B cell (primary cell): ENCODE data around the gene CLEC7A. TPM values are rescaled to one million over a fixed set of nuclear protein-coding genes. Genes with fewer than 3 reads are reported as not detected.

Source experiments
- ATAC-seq: fragments of 200-7000 bp; cut with Tn5 transposase; one replicate; pipeline ENCODE4 v1.10.0; 2021; ENCODE audit warnings: low read depth, mild to moderate bottlenecking, moderate number of reproducible peaks, moderate library complexity
- CTCF ChIA-PET: fragments of 350-600 bp; sonication (Branson Sonifier 250); formaldehyde crosslinking; loops from one replicate; lab custom pipeline; 2021; ENCODE audit warnings: antibody characterized with exemption, inconsistent platforms; lab: Charles Lee
- POLR2A ChIA-PET: fragments of 350-600 bp; sonication (Branson Sonifier 250); formaldehyde crosslinking; loops from one replicate; lab custom pipeline; 2021; ENCODE audit warnings: antibody characterized with exemption; lab: Charles Lee
- DNase-seq: peaks from one replicate; pipeline ENCODE4 v3.0.0; 2013
- H2AFZ ChIP-seq: 2 replicates; pipeline ENCODE4 v1.6.1; 2012; ENCODE audit warnings: mild to moderate bottlenecking, low read depth, low read length; ENCODE audit not compliant: insufficient read depth, poor library complexity, severe bottlenecking
- H3K27ac ChIP-seq, 2 donors: 1 replicate in 1 of 2; 2 replicates in 1 of 2; pipeline ENCODE4 v1.5.1; 2012 to 2013; ENCODE audit warnings: low read length in 2 of 2, mild to moderate bottlenecking in 2 of 2, moderate library complexity in 1 of 2
- H3K27me3 ChIP-seq, 4 experiments: fragments of 200-600 bp in 1 of 4; sonication (generic) in 1 of 4; replicated peaks in 1 of 4; 1 replicate in 2 of 4; 2 replicates in 2 of 4; pipeline versions ENCODE4 v1.6.1 to v1.7.0; 2013 to 2016; ENCODE audit warnings: low read length in 3 of 4, mild to moderate bottlenecking in 2 of 4, mixed read lengths in 1 of 4, moderate library complexity in 1 of 4; ENCODE audit not compliant: insufficient read depth in 4 of 4, control insufficient read depth in 3 of 4; ENCODE audit errors: control extremely low read depth in 1 of 4
- H3K36me3 ChIP-seq, 2 experiments: replicated peaks in 1 of 2; 1 replicate in 1 of 2; 2 replicates in 1 of 2; pipeline versions ENCODE4 v1.6.1 to v1.7.1; 2013; ENCODE audit warnings: low read length in 1 of 2; ENCODE audit not compliant: insufficient read depth in 2 of 2, control insufficient read depth in 1 of 2; ENCODE audit errors: control extremely low read depth in 1 of 2, extremely low read depth in 1 of 2
- H3K4me1 ChIP-seq, 2 donors: fragments of 200-600 bp in 1 of 2; sonication (generic) in 1 of 2; 1 replicate in 1 of 2; 2 replicates in 1 of 2; pipeline versions ENCODE4 v1.5.1 to v1.6.1; 2013 to 2017; ENCODE audit warnings: low read length in 2 of 2; ENCODE audit not compliant: control insufficient read depth in 2 of 2, insufficient read depth in 2 of 2
- H3K4me2 ChIP-seq: replicated peaks from 2 replicates; pipeline ENCODE3; 2012; ENCODE audit warnings: mild to moderate bottlenecking, low read depth, low read length; ENCODE audit not compliant: poor library complexity, severe bottlenecking
- H3K4me3 ChIP-seq, 5 experiments: fragments of 200-600 bp in 1 of 5; sonication (generic) in 1 of 5; 1 replicate in 3 of 5; 2 replicates in 2 of 5; pipeline versions ENCODE4 v1.5.1 to v1.7.0; 2011 to 2016; ENCODE audit warnings: low read length in 4 of 5, mild to moderate bottlenecking in 4 of 5, low read depth in 2 of 5, control low read depth in 1 of 5, moderate library complexity in 1 of 5; ENCODE audit not compliant: insufficient read depth in 1 of 5; ENCODE audit errors: control extremely low read depth in 1 of 5, extremely low read depth in 1 of 5
- H3K79me2 ChIP-seq: fragments of 200-600 bp; sonication (generic); one replicate; pipeline ENCODE4 v1.6.0; 2016; ENCODE audit warnings: low read length; ENCODE audit not compliant: control insufficient read depth, insufficient read depth
- H3K9ac ChIP-seq: fragments of 200-600 bp; sonication (generic); 2 replicates; pipeline ENCODE4 v1.6.1; 2017; ENCODE audit warnings: mild to moderate bottlenecking, low read length, moderate library complexity
- H3K9me3 ChIP-seq, 3 donors: one replicate each; pipeline versions ENCODE4 v1.6.1 to v1.7.1; 2013; ENCODE audit warnings: low read length in 2 of 3; ENCODE audit not compliant: control insufficient read depth in 2 of 3, insufficient read depth in 1 of 3; ENCODE audit errors: control extremely low read depth in 1 of 3
- H4K20me1 ChIP-seq: 2 replicates; pipeline ENCODE4 v1.6.0; 2012; ENCODE audit warnings: mild to moderate bottlenecking, low read length; ENCODE audit not compliant: insufficient read depth, control insufficient read depth, poor library complexity, severe bottlenecking
- H3K27ac Mint-ChIP-seq: one replicate; pipeline ENCODE4 v1.8.0; 2021; ENCODE audit warnings: mixed read lengths
- H3K27me3 Mint-ChIP-seq: one replicate; pipeline ENCODE4 v1.8.0; 2021; ENCODE audit warnings: mixed read lengths
- H3K4me1 Mint-ChIP-seq: one replicate; pipeline ENCODE4 v1.8.0; 2021; ENCODE audit warnings: mixed read lengths
- H3K4me3 Mint-ChIP-seq: one replicate; pipeline ENCODE4 v1.8.0; 2021; ENCODE audit warnings: mixed read lengths
- H3K9me3 Mint-ChIP-seq: one replicate; pipeline ENCODE4 v1.8.0; 2022; ENCODE audit warnings: mixed read lengths; ENCODE audit not compliant: insufficient read depth
- CTCF ChIP-seq: fragments of 200-600 bp; IDR thresholded peaks from one replicate; pipeline ENCODE4 v1.8.0; 2022; ENCODE audit warnings: antibody characterized with exemption, mild to moderate bottlenecking
- EZH2 ChIP-seq: IDR thresholded peaks from 2 replicates; pipeline ENCODE4 v1.6.1; 2012; ENCODE audit warnings: borderline replicate concordance, low read depth, mild to moderate bottlenecking, moderate library complexity, low read length; ENCODE audit not compliant: insufficient read depth, poor library complexity, severe bottlenecking
- WGBS: methylation state at CpG from one replicate; pipeline ENCODE4 v1.1.5; 2013; ENCODE audit warnings: missing lambda C conversion rate; ENCODE audit not compliant: insufficient coverage; 5-methylcytosine and 5-hydroxymethylcytosine counted together
- intact Hi-C: fragments of 100-400 bp; cut with micrococcal nuclease; formaldehyde crosslinking; loops from one replicate; pipeline ENCODE4 v1.10.0; 2022
- polyA plus RNA-seq: library from polyadenylated mRNA; depleted of rRNA; stranded (reverse); fragments of >200 nt; gene quantifications from 2 replicates; pipeline ENCODE4 v1.2.3, GENCODE V29; 2012
- total RNA-seq, 2 donors: library from RNA; stranded (reverse); fragments of 120-200 nt in 1 of 2; gene quantifications; 1 replicate in 1 of 2; 2 replicates in 1 of 2; pipeline versions ENCODE4 v1.2.3 to v1.2.4, GENCODE V29; 2013 to 2022

CLEC7A gene
- total and polyA plus RNA-seq, 2 donors (not counting 1 experiment from before 2014, with no cell fraction given): 0.67 to 2.4 TPM

- peak; percentile 77 for DNase-seq
- peak overlapping the region; percentile 69 for H3K9ac ChIP-seq
- H3K9me3 ChIP-seq: peaks cover 0 to 11% (median 0%) of the 10 kb centered on the region in 3 donors
- no peaks in the 10 kb centered on the region for H3K79me2 ChIP-seq
- H3K36me3 ChIP-seq: no peaks in the 10 kb centered on the region
- POLR2A ChIA-PET: no interaction called here
- H3K4me1 ChIP-seq: peaks cover 12 to 14% of the 10 kb centered on the region in 2 donors
- H3K4me2 ChIP-seq: peak overlapping the region; percentile 90
- Mint-ChIP-seq H3K27me3 (peaks cover 31% of the 10 kb centered on the region), H3K9me3 (no peaks in the 10 kb centered on the region), H3K27ac (no peak overlapping the region), H3K4me1 (peaks cover 17% of the 10 kb centered on the region), H3K4me3 (peak overlapping the region; percentile 92)
- intact Hi-C loops: loop anchor here (1.0 to 2.0 kb wide), 2 partner anchors 37 to 409 kb away; no protein-coding TSS in a partner anchor
- H3K27ac ChIP-seq: no peak overlapping the region
- peak overlapping the region; percentile 32 to 79 (median 68) for H3K4me3 ChIP-seq
- ATAC-seq: peak; percentile 75
- no peaks in the 10 kb centered on the region for H4K20me1 ChIP-seq
- TF ChIP-seq CTCF: peak; percentile 95
- no peak for TF ChIP-seq EZH2
- WGBS: under 1% methylated on average over 38 of the region's 46 CpGs
- CTCF ChIA-PET: interaction anchor here (0.7 to 2.7 kb wide), 25 partner anchors 11 to 1334 kb away, joined by 3 to 30 read pairs (median 4); partner anchors contain the start of genes CLEC7A and OLR1
- H2AFZ ChIP-seq: peak overlapping the region; percentile 76
- peaks cover 0 to 16% (median 12%) of the 10 kb centered on the region in 4 experiments for H3K27me3 ChIP-seq
These were observed 23.5 kb upstream of the CLEC7A start for GRCh38 chr12:10153271-10154144.
